AG09319 (cell line): ENCODE results near the gene SCARF1.
A peak's percentile ranks its signal among the peaks of the same experiment; 100 is the strongest.

ENCODE experiments used
- DNase-seq: peaks from one replicate; pipeline ENCODE4 v3.0.0-alpha.2; 2010; ENCODE audit warnings: low read depth; ENCODE audit errors: extremely low read depth
- CTCF ChIP-seq: IDR thresholded peaks from 2 replicates; pipeline ENCODE4 v1.5.1; 2011; ENCODE audit warnings: low read depth, mild to moderate bottlenecking, inconsistent platforms, low read length, moderate library complexity

The SCARF1 gene

GRCh38 chr17:1651559-1651844 lies 6.0 kb upstream of the SCARF1 start:
- no peak for DNase-seq

GRCh38 chr17:1650731-1651558 lies 5.4 kb upstream of the SCARF1 start:
- no peak for DNase-seq
- no peak for TF ChIP-seq CTCF

More at GRCh38 chr17:1651559-1651844, 6.0 kb upstream of the SCARF1 start:
- TF ChIP-seq CTCF, result no peak

GRCh38 chr17:1649844-1650501 lies 4.4 kb upstream of the SCARF1 start, which contains the start of gene RILP:
TSS of gene RILP (minus strand) at chr17:1649866. CDS start at chr17:1649804, 62 bp downstream.
- no peak for TF ChIP-seq CTCF
- no peak for DNase-seq

- DNase-seq, result peak; percentile 91
- peak; percentile 71 for TF ChIP-seq CTCF
These were observed 3.7 kb upstream of the SCARF1 start for GRCh38 chr17:1648963-1649843.

GRCh38 chr17:1648173-1648962 lies 2.8 kb upstream of the SCARF1 start:
- DNase-seq, result no peak
- TF ChIP-seq CTCF, result peak; percentile 17

- no peak for DNase-seq
- no peak for TF ChIP-seq CTCF
These were observed 2.3 kb upstream of the SCARF1 start for GRCh38 chr17:1647802-1648171.
